HG03095 (cell line): ENCODE data around the gene FRS3.

Experiments used
- ATAC-seq: cut with Tn5 transposase; IDR thresholded peaks from one replicate; pipeline ENCODE4 v1.9.1; 2021; ENCODE audit warnings: moderate library complexity; ENCODE audit not compliant: unreplicated experiment

FRS3 gene

DNA sequence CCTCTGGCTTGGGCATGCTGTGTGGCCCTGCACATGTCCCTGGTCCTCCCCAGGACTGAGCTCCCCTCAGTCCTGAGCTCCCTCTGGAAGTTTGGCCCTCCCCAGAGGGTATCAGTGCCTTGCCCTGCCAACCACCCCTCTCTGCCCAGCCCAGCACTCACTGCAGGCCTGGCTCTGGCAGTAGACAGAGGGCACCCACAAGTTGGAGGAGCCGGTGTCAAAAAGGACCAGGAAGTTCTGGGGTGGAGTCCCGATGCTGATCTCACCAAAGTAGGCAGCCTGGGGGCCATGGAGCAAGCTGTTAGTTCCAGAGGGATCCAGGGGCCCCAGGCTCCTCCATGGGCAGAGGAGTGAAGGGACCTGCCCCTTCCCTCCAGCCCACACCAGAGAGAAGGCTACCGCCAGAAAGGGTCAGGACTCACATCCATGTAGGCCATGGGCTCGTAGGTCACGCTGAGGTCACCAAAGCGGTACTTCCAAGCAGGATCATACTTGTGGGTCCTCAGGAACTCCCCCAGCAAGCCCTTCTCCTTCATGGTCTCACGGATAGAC lies 35.4 kb downstream of the FRS3 start:
- ATAC-seq = no peak

DNA sequence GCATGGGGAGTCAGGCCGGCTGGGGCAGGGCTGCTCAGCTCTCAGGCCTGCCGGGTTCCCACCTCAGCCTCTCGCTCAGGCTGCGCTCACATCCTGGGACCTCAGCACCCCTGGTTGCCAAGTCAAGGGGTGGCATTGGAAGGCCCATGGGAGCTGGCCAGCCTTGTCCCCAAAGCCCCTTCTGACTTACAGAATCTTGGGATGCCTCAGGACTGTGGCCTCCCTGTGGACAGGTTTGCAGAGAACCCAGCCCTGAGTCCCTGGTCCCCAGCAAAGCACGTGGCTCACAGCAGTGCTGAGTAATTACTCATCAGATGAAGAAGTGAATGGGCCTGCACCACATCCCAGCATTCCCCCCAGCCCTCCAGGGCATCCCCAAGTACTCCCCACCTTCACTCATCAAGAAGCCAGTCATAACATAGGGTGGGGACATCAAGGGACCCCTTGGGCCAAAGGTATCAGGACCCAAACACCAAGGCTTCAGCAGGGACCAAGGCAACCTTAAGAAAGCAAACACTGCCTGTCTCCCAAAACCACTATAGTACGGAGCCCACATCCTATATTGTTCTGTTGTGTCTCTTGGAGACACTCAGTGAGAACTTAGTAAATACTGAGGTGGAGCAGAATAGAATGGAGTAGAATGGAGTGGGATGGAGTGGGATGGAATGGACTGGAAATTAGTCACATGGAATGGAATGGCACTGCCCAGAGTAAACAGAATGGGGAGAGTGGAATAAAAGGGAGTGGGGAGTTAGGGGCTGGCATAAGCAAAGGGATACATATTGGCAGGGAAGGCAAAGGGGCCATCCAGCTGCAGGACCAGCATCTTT lies 36.1 kb downstream of the FRS3 start:
- ATAC-seq = no peak

DNA sequence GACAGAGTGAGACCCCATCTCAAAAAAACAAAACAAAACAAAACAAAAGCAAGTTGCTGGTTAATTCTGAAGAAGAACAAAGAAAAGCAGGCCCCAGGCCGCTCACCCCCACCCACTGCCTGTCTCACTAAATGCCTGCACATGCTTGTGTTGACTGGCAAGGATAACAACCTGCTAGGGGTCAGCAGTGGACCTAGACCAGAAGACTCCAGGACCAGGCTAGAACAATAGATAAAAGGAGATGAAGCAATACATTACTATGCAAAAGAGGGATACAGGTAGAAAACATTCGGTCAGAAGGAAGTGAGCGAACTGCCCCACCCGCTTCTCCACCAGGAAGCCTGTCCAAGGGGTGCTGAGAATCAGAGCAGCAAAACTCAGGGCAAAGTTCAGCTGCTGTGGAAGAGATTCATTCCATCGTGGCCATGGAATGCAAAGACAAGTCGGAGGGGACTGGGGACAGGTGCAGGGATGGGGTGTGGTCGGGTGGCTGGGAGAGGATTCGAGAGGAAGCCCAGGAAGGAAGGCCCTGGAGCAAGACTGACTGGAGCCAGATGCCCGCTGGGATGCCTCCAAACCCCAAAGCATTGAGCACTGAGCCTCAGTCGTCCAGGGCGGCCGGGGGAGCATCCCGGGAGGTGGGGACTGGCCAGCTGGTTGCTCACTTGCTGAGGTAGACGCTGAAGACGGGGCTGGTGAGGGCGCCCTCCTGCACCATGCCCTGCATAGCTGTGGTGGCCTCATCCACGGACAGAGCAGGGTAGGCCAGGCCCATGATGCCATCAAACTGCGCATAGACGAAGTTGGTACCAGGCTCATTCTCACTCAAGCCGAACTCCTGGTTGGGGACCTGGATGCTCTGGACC lies 37.8 kb downstream of the FRS3 start:
- ATAC-seq = no peak

- ATAC-seq = no peak
Measured at GRCh38 chr6:41740366-41741162, 39.1 kb downstream of the FRS3 start.

DNA sequence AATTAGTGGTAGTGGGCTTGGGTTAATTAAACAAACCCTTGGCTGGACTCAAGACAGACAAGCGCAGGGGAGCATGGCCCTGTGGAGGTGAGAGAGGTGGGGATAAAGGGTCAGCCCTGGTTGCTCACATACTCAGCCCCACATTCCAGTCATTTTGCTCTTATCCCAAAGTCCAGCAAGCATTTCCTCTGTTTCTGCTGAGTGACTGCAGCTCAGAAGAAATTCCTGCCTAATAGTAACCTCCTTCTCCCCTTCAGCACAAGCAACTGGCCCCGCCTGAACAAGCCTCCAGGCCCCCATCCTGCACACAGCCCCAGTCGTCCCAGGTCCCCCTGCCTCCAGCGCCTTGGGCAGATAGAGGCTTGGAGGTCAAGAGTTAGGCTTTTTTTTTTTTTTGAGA lies 40.7 kb downstream of the FRS3 start:
- no peak for ATAC-seq

GRCh38 chr6:41737591-41738130 lies 42.0 kb downstream of the FRS3 start:
- no peak for ATAC-seq

DNA sequence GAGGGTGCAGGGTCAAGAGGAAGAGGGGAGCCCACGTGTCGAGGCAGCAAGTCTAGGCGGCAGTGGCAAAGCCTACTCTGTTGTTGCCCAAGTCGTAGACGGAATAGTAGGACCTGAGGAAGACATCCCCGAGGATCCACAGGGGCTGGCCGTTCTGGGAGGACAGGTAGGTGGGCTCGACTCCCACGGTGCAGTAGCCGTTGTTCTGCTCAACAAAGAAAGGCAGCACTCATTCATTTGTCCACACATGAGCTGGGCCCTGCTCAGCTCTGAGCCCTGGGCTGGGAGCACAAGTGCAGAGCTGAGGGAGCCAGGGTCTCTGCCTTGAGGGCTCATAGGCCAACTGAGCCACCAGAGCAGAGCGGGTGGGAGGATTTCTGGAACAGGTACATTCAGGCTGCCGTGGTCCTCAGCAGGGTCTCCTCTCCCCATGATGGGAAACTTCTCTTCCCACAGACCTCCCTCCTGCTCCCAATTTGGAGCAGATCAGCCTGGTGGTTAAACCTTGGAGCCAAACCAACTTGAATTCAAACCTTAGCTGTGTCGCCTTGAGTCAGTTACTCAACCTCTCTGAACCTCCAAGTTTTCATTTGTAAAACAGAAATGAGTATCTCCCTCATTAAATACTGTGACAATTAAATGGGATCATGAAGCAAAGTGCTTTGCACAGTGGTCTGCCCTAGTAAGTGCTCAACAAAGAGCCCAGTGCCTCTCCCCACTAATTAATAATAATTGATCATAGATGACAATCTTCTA lies 42.7 kb downstream of the FRS3 start:
- ATAC-seq = no peak

GRCh38 chr6:41736186-41736733 lies 43.4 kb downstream of the FRS3 start:
- ATAC-seq = no peak

DNA sequence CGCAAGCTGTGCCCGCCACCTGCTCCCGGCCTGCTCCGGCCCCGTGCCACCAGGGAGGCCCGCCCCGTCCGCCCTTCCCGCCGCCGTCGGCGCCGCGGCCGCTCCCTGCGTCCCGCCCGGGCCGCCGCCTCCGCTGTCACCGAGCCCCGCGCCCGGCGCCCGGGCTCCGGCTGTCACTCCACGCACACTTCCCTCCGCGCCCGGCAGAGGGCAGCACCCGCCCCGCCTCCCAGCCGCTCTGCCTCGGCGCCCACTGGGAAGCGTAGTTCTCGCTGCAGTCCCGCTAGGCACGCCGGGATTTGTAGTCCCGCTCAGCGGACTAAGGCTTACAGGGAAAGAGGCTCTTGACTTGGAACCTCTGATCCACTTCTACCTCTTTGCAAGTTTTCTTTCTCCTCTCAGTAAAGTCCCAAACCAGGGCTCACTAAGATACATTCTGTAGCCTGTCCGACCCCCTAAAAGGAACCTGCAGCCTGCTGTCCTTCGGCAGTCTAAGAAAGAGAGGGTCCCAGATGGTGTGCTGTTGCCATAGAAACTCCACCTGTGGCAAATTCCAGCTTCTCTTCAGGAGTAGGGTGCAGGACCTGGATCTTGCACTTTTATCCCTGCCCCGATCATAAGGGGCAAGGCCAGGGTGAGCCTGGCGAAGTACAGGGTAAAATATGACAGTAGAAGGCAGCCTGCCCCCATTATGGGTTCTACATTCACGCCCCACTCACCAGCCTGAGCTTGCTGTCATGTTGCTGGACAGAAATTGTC lies 44.1 kb downstream of the FRS3 start, which contains the start of gene TFEB:
Gene TFEB, minus strand, starts transcription at position 182 of the 759 bp plus-strand sequence. CDS start 44,395 bp downstream, outside the sequence.
- ATAC-seq = peak; percentile 44

DNA sequence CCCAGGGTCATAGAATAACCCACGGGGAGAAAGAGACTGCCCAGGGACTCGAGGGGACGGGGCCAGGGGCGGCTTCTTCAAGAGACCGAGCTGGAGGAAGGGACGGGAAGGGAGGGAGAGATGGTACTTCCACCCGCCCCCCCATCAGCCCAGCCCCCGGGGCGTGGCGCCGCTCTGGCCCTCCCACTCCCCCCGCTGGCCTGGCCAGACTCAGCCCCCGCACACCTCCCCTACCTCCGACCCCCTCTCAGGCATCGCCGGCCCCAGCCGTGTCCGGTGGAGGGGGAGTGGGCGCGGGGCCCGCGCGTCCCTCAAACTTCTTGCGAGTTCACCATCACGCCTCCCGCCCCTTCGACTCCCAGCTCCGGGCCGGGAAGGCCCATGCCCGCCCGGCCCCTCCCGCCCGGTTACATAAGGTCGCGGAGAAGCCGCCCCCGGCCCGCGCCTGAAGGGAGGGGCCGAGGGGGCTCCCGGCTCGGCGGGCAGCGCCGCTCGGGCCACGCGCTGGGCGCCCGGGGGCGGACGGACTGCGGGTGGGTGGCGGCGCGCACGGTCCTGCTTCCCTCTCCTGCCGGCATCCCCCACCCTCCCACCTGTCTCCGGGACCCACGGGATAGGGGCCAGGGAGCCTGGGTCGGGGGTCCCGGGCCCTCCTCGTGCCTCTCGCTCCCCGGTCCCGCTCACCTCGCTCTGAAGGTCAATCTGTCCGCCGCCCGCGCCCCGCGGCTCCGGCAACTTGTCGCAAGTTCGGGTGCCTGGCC lies 44.9 kb downstream of the FRS3 start:
- ATAC-seq = no peak

GRCh38 chr6:41733707-41734665 lies 45.7 kb downstream of the FRS3 start:
- peak; percentile 46 for ATAC-seq

DNA sequence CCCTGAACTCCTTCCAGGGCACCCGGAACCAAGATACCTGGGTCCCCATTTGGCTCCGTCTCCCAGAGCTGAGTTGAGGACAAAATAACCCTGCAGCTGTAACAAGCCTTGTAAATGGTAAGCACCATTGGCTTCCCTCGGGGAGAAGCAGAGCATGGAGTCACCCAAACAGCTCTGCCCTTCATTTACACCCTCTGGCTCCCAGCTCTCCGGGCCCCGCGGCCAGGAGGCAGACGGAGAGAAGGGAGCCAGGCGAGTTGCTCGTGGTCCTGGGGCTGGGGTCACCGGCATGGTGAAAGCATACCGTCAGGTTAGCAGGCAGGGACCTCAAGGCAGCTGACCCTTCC lies 46.4 kb downstream of the FRS3 start:
- no peak for ATAC-seq

- peak; percentile 36 for ATAC-seq
Measured at GRCh38 chr6:41732591-41733359, 46.9 kb downstream of the FRS3 start.

GRCh38 chr6:41732149-41732548 lies 47.6 kb downstream of the FRS3 start:
- no peak for ATAC-seq

DNA sequence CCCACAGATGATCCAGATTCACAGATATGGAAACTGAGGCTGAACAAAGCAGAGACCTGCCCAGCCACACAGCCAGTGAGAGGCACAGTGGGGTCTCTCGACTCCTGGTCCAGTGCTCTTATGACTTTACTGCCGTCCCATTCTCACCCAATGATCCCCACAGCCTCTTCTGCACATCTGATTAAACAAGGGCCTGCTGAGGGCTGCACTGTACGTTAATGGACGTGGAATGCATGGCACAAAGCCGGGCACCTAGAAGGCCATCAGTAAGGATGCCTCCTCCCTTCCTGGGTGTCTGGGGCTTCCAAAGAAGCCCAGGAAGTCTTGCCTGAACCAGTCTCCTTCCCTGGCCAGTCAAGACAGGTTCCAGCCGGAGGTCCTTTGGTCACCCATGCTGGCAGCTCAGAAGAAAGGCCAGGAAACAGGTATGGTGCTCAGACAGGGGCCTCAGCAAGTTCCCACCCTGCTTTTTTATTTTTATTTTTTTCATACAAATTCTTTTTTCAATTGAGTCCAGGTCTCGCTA lies 48.1 kb downstream of the FRS3 start:
- no peak for ATAC-seq
